ENCODE measurements around the gene PTPRN2.

Gene PTPRN2

GRCh38 chr7:157625973-157626742 is 961.5 kb downstream of the PTPRN2 start:
- no peak for DNase-seq

GRCh38 chr7:157623556-157623955 is 964.1 kb downstream of the PTPRN2 start:
- DNase-seq: no peak

GRCh38 chr7:157622408-157623205 is 965.0 kb downstream of the PTPRN2 start:
- no peak for DNase-seq

GRCh38 chr7:157622000-157622399 is 965.6 kb downstream of the PTPRN2 start:
- no peak for DNase-seq

- DNase-seq: no peak
Observed at GRCh38 chr7:157621131-157621681, 966.4 kb downstream of the PTPRN2 start.

- no peak for DNase-seq
Observed at GRCh38 chr7:157620616-157621015, 967.0 kb downstream of the PTPRN2 start.

GRCh38 chr7:157619753-157620525 is 967.7 kb downstream of the PTPRN2 start:
- DNase-seq: no peak

GRCh38 chr7:157618823-157619606 is 968.6 kb downstream of the PTPRN2 start:
- no peak for DNase-seq

GRCh38 chr7:157618091-157618726 is 969.4 kb downstream of the PTPRN2 start:
- DNase-seq: no peak

- DNase-seq: no peak
Observed at GRCh38 chr7:157617401-157617800, 970.2 kb downstream of the PTPRN2 start.

GRCh38 chr7:157616931-157617330 is 970.7 kb downstream of the PTPRN2 start:
- no peak for DNase-seq

- no peak for DNase-seq
Observed at GRCh38 chr7:157616426-157616825, 971.2 kb downstream of the PTPRN2 start.

GRCh38 chr7:157615852-157616251 is 971.8 kb downstream of the PTPRN2 start:
- DNase-seq: no peak

GRCh38 chr7:157615101-157615817 is 972.4 kb downstream of the PTPRN2 start:
- peak; percentile 70 for DNase-seq

GRCh38 chr7:157614457-157615020 is 973.1 kb downstream of the PTPRN2 start:
- DNase-seq: no peak

GRCh38 chr7:157613575-157614322 is 973.9 kb downstream of the PTPRN2 start:
- DNase-seq: no peak

GRCh38 chr7:157612664-157613561 is 974.7 kb downstream of the PTPRN2 start:
- no peak for DNase-seq

GRCh38 chr7:157612009-157612663 is 975.5 kb downstream of the PTPRN2 start:
- no peak for DNase-seq
